B cell (primary cell): ENCODE results near the gene CCR6. TPM values are rescaled to one million over a fixed set of nuclear protein-coding genes. Genes with fewer than 3 reads are reported as not detected.
A peak's percentile ranks its signal among the peaks of the same experiment; 100 is the strongest.
"Not testable (repeated sequence)": the region's sequence is repeated elsewhere in the genome, so short reads cannot be mapped to it uniquely, and the experiment has no call there.

ENCODE experiments used
- ATAC-seq: fragments of 200-7000 bp; cut with Tn5 transposase; one replicate; pipeline ENCODE4 v1.10.0; 2021; ENCODE audit warnings: low read depth, mild to moderate bottlenecking, moderate number of reproducible peaks, moderate library complexity
- CTCF ChIA-PET: fragments of 350-600 bp; sonication (Branson Sonifier 250); formaldehyde crosslinking; loops from one replicate; lab custom pipeline; 2021; ENCODE audit warnings: antibody characterized with exemption, inconsistent platforms; lab: Charles Lee
- POLR2A ChIA-PET: fragments of 350-600 bp; sonication (Branson Sonifier 250); formaldehyde crosslinking; loops from one replicate; lab custom pipeline; 2021; ENCODE audit warnings: antibody characterized with exemption; lab: Charles Lee
- DNase-seq: peaks from one replicate; pipeline ENCODE4 v3.0.0; 2013
- H2AFZ ChIP-seq: 2 replicates; pipeline ENCODE4 v1.6.1; 2012; ENCODE audit warnings: mild to moderate bottlenecking, low read depth, low read length; ENCODE audit not compliant: insufficient read depth, poor library complexity, severe bottlenecking
- H3K27ac ChIP-seq, 2 donors: 1 replicate in 1 of 2; 2 replicates in 1 of 2; pipeline ENCODE4 v1.5.1; 2012 to 2013; ENCODE audit warnings: low read length in 2 of 2, mild to moderate bottlenecking in 2 of 2, moderate library complexity in 1 of 2
- H3K27me3 ChIP-seq, 4 experiments: fragments of 200-600 bp in 1 of 4; sonication (generic) in 1 of 4; replicated peaks in 1 of 4; 1 replicate in 2 of 4; 2 replicates in 2 of 4; pipeline versions ENCODE4 v1.6.1 to v1.7.0; 2013 to 2016; ENCODE audit warnings: low read length in 3 of 4, mild to moderate bottlenecking in 2 of 4, mixed read lengths in 1 of 4, moderate library complexity in 1 of 4; ENCODE audit not compliant: insufficient read depth in 4 of 4, control insufficient read depth in 3 of 4; ENCODE audit errors: control extremely low read depth in 1 of 4
- H3K36me3 ChIP-seq, 2 experiments: replicated peaks in 1 of 2; 1 replicate in 1 of 2; 2 replicates in 1 of 2; pipeline versions ENCODE4 v1.6.1 to v1.7.1; 2013; ENCODE audit warnings: low read length in 1 of 2; ENCODE audit not compliant: insufficient read depth in 2 of 2, control insufficient read depth in 1 of 2; ENCODE audit errors: control extremely low read depth in 1 of 2, extremely low read depth in 1 of 2
- H3K4me1 ChIP-seq, 2 donors: fragments of 200-600 bp in 1 of 2; sonication (generic) in 1 of 2; 1 replicate in 1 of 2; 2 replicates in 1 of 2; pipeline versions ENCODE4 v1.5.1 to v1.6.1; 2013 to 2017; ENCODE audit warnings: low read length in 2 of 2; ENCODE audit not compliant: control insufficient read depth in 2 of 2, insufficient read depth in 2 of 2
- H3K4me2 ChIP-seq: replicated peaks from 2 replicates; pipeline ENCODE3; 2012; ENCODE audit warnings: mild to moderate bottlenecking, low read depth, low read length; ENCODE audit not compliant: poor library complexity, severe bottlenecking
- H3K4me3 ChIP-seq, 5 experiments: fragments of 200-600 bp in 1 of 5; sonication (generic) in 1 of 5; 1 replicate in 3 of 5; 2 replicates in 2 of 5; pipeline versions ENCODE4 v1.5.1 to v1.7.0; 2011 to 2016; ENCODE audit warnings: low read length in 4 of 5, mild to moderate bottlenecking in 4 of 5, low read depth in 2 of 5, control low read depth in 1 of 5, moderate library complexity in 1 of 5; ENCODE audit not compliant: insufficient read depth in 1 of 5; ENCODE audit errors: control extremely low read depth in 1 of 5, extremely low read depth in 1 of 5
- H3K79me2 ChIP-seq: fragments of 200-600 bp; sonication (generic); one replicate; pipeline ENCODE4 v1.6.0; 2016; ENCODE audit warnings: low read length; ENCODE audit not compliant: control insufficient read depth, insufficient read depth
- H3K9ac ChIP-seq: fragments of 200-600 bp; sonication (generic); 2 replicates; pipeline ENCODE4 v1.6.1; 2017; ENCODE audit warnings: mild to moderate bottlenecking, low read length, moderate library complexity
- H3K9me3 ChIP-seq, 3 donors: one replicate each; pipeline versions ENCODE4 v1.6.1 to v1.7.1; 2013; ENCODE audit warnings: low read length in 2 of 3; ENCODE audit not compliant: control insufficient read depth in 2 of 3, insufficient read depth in 1 of 3; ENCODE audit errors: control extremely low read depth in 1 of 3
- H4K20me1 ChIP-seq: 2 replicates; pipeline ENCODE4 v1.6.0; 2012; ENCODE audit warnings: mild to moderate bottlenecking, low read length; ENCODE audit not compliant: insufficient read depth, control insufficient read depth, poor library complexity, severe bottlenecking
- H3K27ac Mint-ChIP-seq: one replicate; pipeline ENCODE4 v1.8.0; 2021; ENCODE audit warnings: mixed read lengths
- H3K27me3 Mint-ChIP-seq: one replicate; pipeline ENCODE4 v1.8.0; 2021; ENCODE audit warnings: mixed read lengths
- H3K4me1 Mint-ChIP-seq: one replicate; pipeline ENCODE4 v1.8.0; 2021; ENCODE audit warnings: mixed read lengths
- H3K4me3 Mint-ChIP-seq: one replicate; pipeline ENCODE4 v1.8.0; 2021; ENCODE audit warnings: mixed read lengths
- H3K9me3 Mint-ChIP-seq: one replicate; pipeline ENCODE4 v1.8.0; 2022; ENCODE audit warnings: mixed read lengths; ENCODE audit not compliant: insufficient read depth
- EZH2 ChIP-seq: IDR thresholded peaks from 2 replicates; pipeline ENCODE4 v1.6.1; 2012; ENCODE audit warnings: borderline replicate concordance, low read depth, mild to moderate bottlenecking, moderate library complexity, low read length; ENCODE audit not compliant: insufficient read depth, poor library complexity, severe bottlenecking
- WGBS: methylation state at CpG from one replicate; pipeline ENCODE4 v1.1.5; 2013; ENCODE audit warnings: missing lambda C conversion rate; ENCODE audit not compliant: insufficient coverage; 5-methylcytosine and 5-hydroxymethylcytosine counted together
- intact Hi-C: fragments of 100-400 bp; cut with micrococcal nuclease; formaldehyde crosslinking; loops from one replicate; pipeline ENCODE4 v1.10.0; 2022
- polyA plus RNA-seq: library from polyadenylated mRNA; depleted of rRNA; stranded (reverse); fragments of >200 nt; gene quantifications from 2 replicates; pipeline ENCODE4 v1.2.3, GENCODE V29; 2012
- total RNA-seq, 2 donors: library from RNA; stranded (reverse); fragments of 120-200 nt in 1 of 2; gene quantifications; 1 replicate in 1 of 2; 2 replicates in 1 of 2; pipeline versions ENCODE4 v1.2.3 to v1.2.4, GENCODE V29; 2013 to 2022

The CCR6 gene
- total and polyA plus RNA-seq, 2 donors (not counting 1 experiment from before 2014, with no cell fraction given): 18.2 to 30.9 TPM

GRCh38 chr6:167088741-167089140 is 34.2 kb upstream of the CCR6 start:
- peak overlapping the region; percentile 85 for H3K4me2 ChIP-seq

GRCh38 chr6:167089243-167090142 is 33.4 kb upstream of the CCR6 start:
- Mint-ChIP-seq H3K9me3 (no peaks in the 10 kb centered on the region), H3K4me3 (peak overlapping the region; percentile 94), H3K4me1 (peaks cover 65% of the 10 kb centered on the region), H3K27ac (peak overlapping the region; percentile 98), H3K27me3 (no peaks in the 10 kb centered on the region)
- 52% methylated on average over 7 of the region's 11 CpGs for WGBS
- intact Hi-C loops: loop anchor here (5.0 kb wide), 1 partner anchor 462 kb away; the partner anchor contains the start of gene RPS6KA2
- H2AFZ ChIP-seq: peak overlapping the region; percentile 1
- peak overlapping the region; percentile 85 for H3K4me2 ChIP-seq
- POLR2A ChIA-PET: interaction anchor here (1.2 to 14.1 kb wide), 3 partner anchors 9 to 30 kb away, joined by 3 to 432 read pairs (median 6); partner anchors contain the start of gene CCR6
- peak overlapping the region; percentile 98 to 99 for H3K27ac ChIP-seq
- H3K9ac ChIP-seq: no peak overlapping the region
- H3K36me3 ChIP-seq: no peaks in the 10 kb centered on the region
- peaks cover 60 to 61% of the 10 kb centered on the region in 2 donors for H3K4me1 ChIP-seq
- CTCF ChIA-PET: interaction anchor here (0.8 to 9.5 kb wide), 9 partner anchors 9 to 101 kb away, joined by 3 to 168 read pairs (median 5); partner anchors contain the start of gene CCR6
- TF ChIP-seq EZH2: no peak
- no peak for ATAC-seq
- H4K20me1 ChIP-seq: no peaks in the 10 kb centered on the region
- peaks cover 0 to 25% (median 13%) of the 10 kb centered on the region in 3 donors for H3K9me3 ChIP-seq
- DNase-seq: no peak
- H3K79me2 ChIP-seq: peaks cover 8% of the 10 kb centered on the region
- H3K4me3 ChIP-seq: peak overlapping the region in 1 of 5 experiments; percentile 6
- no peaks in the 10 kb centered on the region for H3K27me3 ChIP-seq

More at GRCh38 chr6:167088741-167089140, 34.2 kb upstream of the CCR6 start:
- ATAC-seq, H3K27me3 ChIP-seq, H3K36me3 ChIP-seq, H3K79me2 ChIP-seq, DNase-seq, H3K4me3 ChIP-seq, H3K9me3 Mint-ChIP-seq, H2AFZ ChIP-seq, intact Hi-C loops, H3K9ac ChIP-seq, H3K27me3 Mint-ChIP-seq, H4K20me1 ChIP-seq: not testable (repeated sequence)
- ChIA-PET POLR2A (interaction anchor here (0.6 to 14.1 kb wide), 3 partner anchors 18 to 57 kb away, joined by 3 to 432 read pairs (median 3); partner anchors contain the start of gene CCR6), CTCF (interaction anchor here (1.1 to 9.5 kb wide), 6 partner anchors 10 to 100 kb away, joined by 3 to 168 read pairs (median 14); partner anchors contain the start of gene CCR6)
- peak overlapping the region; percentile 98 for H3K27ac Mint-ChIP-seq
- H3K4me3 Mint-ChIP-seq: peak overlapping the region; percentile 94
- Histone ChIP-seq H3K9me3 (peaks cover 0 to 25% (median 13%) of the 10 kb centered on the region in 3 donors), H3K27ac (peak overlapping the region in 1 of 2 donors; percentile 99), H3K4me1 (peaks cover 52 to 54% of the 10 kb centered on the region in 2 donors)
- peaks cover 58% of the 10 kb centered on the region for H3K4me1 Mint-ChIP-seq
